Breast epithelium (tissue), 3 donors: Measurements from ENCODE around the gene BTC.

Source experiments
- CTCF ChIP-seq, 3 donors: fragments of 450-650 bp; IDR thresholded peaks; one replicate each; pipeline ENCODE4 v1.5.1; 2016 to 2017; ENCODE audit warnings: antibody characterized with exemption in 3 of 3, mild to moderate bottlenecking in 3 of 3, moderate library complexity in 3 of 3
- POLR2AphosphoS5 ChIP-seq, 3 donors: sonication (generic); formaldehyde crosslinking; IDR thresholded peaks; one replicate each; pipeline ENCODE4 v1.6.1; 2017; ENCODE audit warnings: antibody characterized with exemption in 3 of 3

- no peak for TF ChIP-seq POLR2AphosphoS5 (IDR thresholded peaks at IDR 0.05)
- TF ChIP-seq CTCF (IDR thresholded peaks at IDR 0.05), result no peak
These were observed 3.7 kb downstream of the BTC start for GRCh38 chr4:74790652-74791051.
